ENCODE data around the gene HTR4. TPM values are rescaled to one million over a fixed set of nuclear protein-coding genes. Genes with fewer than 3 reads are reported as not detected.

Gene HTR4
- total RNA-seq, 2 experiments from 2014 or later: not detected

DNA sequence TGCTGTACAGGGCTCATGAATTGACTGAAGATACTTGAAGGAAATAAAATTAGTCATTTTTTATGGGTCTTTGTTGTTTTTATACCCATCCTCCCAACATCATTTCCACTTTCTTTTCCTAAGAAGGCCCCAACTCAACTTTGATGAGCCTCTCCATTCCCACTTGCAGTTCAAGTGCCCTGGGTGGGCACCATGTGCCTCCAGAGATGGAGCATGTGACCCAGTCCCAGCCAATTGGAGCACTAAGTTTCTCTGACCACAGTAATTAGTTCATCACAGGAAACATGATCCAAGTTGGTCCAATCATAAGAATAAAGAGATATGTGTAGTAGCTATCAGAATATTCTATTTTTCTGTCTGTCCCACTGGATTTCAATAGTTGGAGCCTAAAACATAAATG is 46.9 kb downstream of the HTR4 start:
- TF ChIP-seq, protein P1, sequence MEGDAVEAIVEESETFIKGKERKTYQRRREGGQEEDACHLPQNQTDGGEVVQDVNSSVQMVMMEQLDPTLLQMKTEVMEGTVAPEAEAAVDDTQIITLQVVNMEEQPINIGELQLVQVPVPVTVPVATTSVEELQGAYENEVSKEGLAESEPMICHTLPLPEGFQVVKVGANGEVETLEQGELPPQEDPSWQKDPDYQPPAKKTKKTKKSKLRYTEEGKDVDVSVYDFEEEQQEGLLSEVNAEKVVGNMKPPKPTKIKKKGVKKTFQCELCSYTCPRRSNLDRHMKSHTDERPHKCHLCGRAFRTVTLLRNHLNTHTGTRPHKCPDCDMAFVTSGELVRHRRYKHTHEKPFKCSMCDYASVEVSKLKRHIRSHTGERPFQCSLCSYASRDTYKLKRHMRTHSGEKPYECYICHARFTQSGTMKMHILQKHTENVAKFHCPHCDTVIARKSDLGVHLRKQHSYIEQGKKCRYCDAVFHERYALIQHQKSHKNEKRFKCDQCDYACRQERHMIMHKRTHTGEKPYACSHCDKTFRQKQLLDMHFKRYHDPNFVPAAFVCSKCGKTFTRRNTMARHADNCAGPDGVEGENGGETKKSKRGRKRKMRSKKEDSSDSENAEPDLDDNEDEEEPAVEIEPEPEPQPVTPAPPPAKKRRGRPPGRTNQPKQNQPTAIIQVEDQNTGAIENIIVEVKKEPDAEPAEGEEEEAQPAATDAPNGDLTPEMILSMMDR (conservative IDR thresholded peaks at IDR 0.05; ENCODE audit: low read length): no peak
- no peak for TF ChIP-seq EZH2phosphoT487 (IDR thresholded peaks at IDR 0.05; ENCODE audit: borderline replicate concordance, low read depth, low read length)
- ChIA-PET CTCF (ENCODE audit: unreplicated experiment) (no interaction called here), POLR2A (no interaction called here)
- no peak for DNase-seq (ENCODE audit: low spot score)
- Histone ChIP-seq H3K36me3 (ENCODE audit: insufficient read depth, low read length) (no peaks in the 10 kb centered on the region), H3K4me2 (ENCODE audit: low read length) (no peak overlapping the region), H3K27ac (ENCODE audit: low read depth, low read length, poor library complexity, severe bottlenecking) (no peak overlapping the region), H4K20me1 (ENCODE audit: insufficient read depth, low read length) (no peaks in the 10 kb centered on the region), H3K79me2 (ENCODE audit: insufficient read depth, low read depth, low read length) (no peaks in the 10 kb centered on the region), H2AFZ (ENCODE audit: low read length) (no peak overlapping the region), H3K4me3 (ENCODE audit: low read depth, low read length, poor library complexity, severe bottlenecking) (no peak overlapping the region), H3K9me2 (ENCODE audit: insufficient read depth, low read length) (no peaks in the 10 kb centered on the region; the same call in 1 of the 2 replicates), H3K4me1 (ENCODE audit: insufficient read depth, low read length, poor library complexity, severe bottlenecking) (no peaks in the 10 kb centered on the region), H3K9me3 (ENCODE audit: low read length) (no peaks in the 10 kb centered on the region)
- BruUV-seq (replicated peaks): no TSS peak
- intact Hi-C loops (cut with micrococcal nuclease; ENCODE audit: unreplicated experiment): no loop called here

DNA sequence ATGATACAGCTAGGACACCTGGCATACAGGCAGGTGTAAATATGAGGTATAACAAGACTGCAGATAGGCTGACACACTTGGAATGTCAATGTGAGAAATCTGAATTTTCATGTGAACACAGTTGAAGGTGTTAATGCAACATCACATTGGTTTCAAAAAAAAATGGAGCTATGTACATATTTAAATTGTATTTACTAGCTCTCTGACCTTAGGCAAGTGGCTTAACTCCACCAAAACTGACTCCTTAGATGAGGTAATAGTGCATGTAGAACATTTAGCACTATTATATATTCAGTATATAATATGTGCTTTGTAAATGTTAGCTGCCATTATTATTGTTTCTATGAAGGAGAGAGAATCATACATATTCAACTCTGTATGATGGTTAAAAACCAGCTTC is 48.0 kb downstream of the HTR4 start:
- H3K36me3 ChIP-seq (ENCODE audit: insufficient read depth, low read length): no peaks in the 10 kb centered on the region
- TF ChIP-seq, protein P1 (conservative IDR thresholded peaks at IDR 0.05; ENCODE audit: low read length): no peak
- TF ChIP-seq EZH2phosphoT487 (IDR thresholded peaks at IDR 0.05; ENCODE audit: borderline replicate concordance, low read depth, low read length): no peak
- H3K4me3 ChIP-seq (ENCODE audit: low read depth, low read length, poor library complexity, severe bottlenecking): no peak overlapping the region
- no peaks in the 10 kb centered on the region for H3K9me3 ChIP-seq (ENCODE audit: low read length)
- CTCF ChIA-PET (ENCODE audit: unreplicated experiment): no interaction called here
- POLR2A ChIA-PET: interaction anchor here (0.6 kb wide), 2 partner anchors 12 to 178 kb away, joined by 3 to 4 read pairs; no protein-coding TSS in a partner anchor
- no TSS peak for BruUV-seq (replicated peaks)
- H3K27ac ChIP-seq (ENCODE audit: low read depth, low read length, poor library complexity, severe bottlenecking): no peak overlapping the region
- H4K20me1 ChIP-seq (ENCODE audit: insufficient read depth, low read length): no peaks in the 10 kb centered on the region
- H3K4me1 ChIP-seq (ENCODE audit: insufficient read depth, low read length, poor library complexity, severe bottlenecking): no peaks in the 10 kb centered on the region
- no peak for DNase-seq (ENCODE audit: low spot score)
- H2AFZ ChIP-seq (ENCODE audit: low read length): no peak overlapping the region
- H3K4me2 ChIP-seq (ENCODE audit: low read length): no peak overlapping the region
- H3K79me2 ChIP-seq (ENCODE audit: insufficient read depth, low read depth, low read length): no peaks in the 10 kb centered on the region
- H3K9me2 ChIP-seq (ENCODE audit: insufficient read depth, low read length): no peaks in the 10 kb centered on the region; the same call in 1 of the 2 replicates
- intact Hi-C loops (cut with micrococcal nuclease; ENCODE audit: unreplicated experiment): no loop called here

DNA sequence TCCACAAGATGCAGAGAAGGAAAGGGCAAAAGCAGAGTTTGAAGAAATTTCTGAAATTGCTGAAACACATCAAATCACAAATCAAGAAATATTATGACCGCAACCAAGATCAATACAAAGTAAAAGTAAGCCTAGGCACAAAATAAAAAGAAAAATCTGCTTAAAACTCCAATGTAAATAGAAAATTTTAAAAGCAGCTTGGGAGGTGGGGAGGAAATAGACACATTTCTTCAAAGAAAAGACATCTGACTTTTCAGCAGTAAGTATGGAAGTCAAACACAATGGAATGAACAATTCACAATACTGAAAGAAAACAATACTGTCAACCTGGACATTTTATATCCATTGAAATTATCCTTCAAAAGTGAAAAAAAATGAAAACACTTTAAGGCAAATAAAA is 55.1 kb downstream of the HTR4 start:
- Histone ChIP-seq H3K4me1 (ENCODE audit: insufficient read depth, low read length, poor library complexity, severe bottlenecking) (no peaks in the 10 kb centered on the region), H3K27ac (ENCODE audit: low read depth, low read length, poor library complexity, severe bottlenecking) (no peak overlapping the region), H2AFZ (ENCODE audit: low read length) (no peak overlapping the region), H3K9me2 (ENCODE audit: insufficient read depth, low read length) (no peaks in the 10 kb centered on the region; the same call in 1 of the 2 replicates), H3K4me2 (ENCODE audit: low read length) (no peak overlapping the region), H4K20me1 (ENCODE audit: insufficient read depth, low read length) (no peaks in the 10 kb centered on the region), H3K9me3 (ENCODE audit: low read length) (no peaks in the 10 kb centered on the region), H3K4me3 (ENCODE audit: low read depth, low read length, poor library complexity, severe bottlenecking) (no peak overlapping the region), H3K79me2 (ENCODE audit: insufficient read depth, low read depth, low read length) (no peaks in the 10 kb centered on the region), H3K36me3 (ENCODE audit: insufficient read depth, low read length) (no peaks in the 10 kb centered on the region)
- CTCF ChIA-PET (ENCODE audit: unreplicated experiment): no interaction called here
- no peak for DNase-seq (ENCODE audit: low spot score)
- POLR2A ChIA-PET: no interaction called here
- intact Hi-C loops (cut with micrococcal nuclease; ENCODE audit: unreplicated experiment): no loop called here
- no TSS peak for BruUV-seq (replicated peaks)
- TF ChIP-seq, protein P1 (conservative IDR thresholded peaks at IDR 0.05; ENCODE audit: low read length): no peak
- TF ChIP-seq EZH2phosphoT487 (IDR thresholded peaks at IDR 0.05; ENCODE audit: borderline replicate concordance, low read depth, low read length): no peak
